Measurements from ENCODE around the gene BEND6. TPM values are rescaled to one million over a fixed set of nuclear protein-coding genes. Genes with fewer than 3 reads are reported as not detected.

BEND6 gene
- total and polyA plus RNA-seq, 4 donors, result under 0.01 to 0.14 (median 0.03) TPM; not detected in 1

DNA sequence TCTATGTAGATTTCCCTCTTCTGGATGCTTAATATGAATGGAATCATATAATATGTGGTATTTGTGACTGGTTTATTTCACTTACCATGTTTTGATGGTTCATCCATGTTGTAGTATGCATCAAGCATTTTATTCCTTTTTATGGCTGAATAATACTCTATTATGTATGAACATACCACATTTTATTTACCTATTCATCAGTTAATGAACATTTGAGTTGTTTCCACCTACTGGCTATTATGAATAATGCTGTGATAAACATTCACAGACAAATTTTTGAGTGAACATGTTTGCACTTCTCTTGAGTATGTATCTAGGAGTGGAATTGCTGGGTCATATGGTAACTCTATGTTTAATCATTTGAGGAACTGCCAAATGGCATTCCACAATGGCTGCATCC, 120.2 kb downstream of the BEND6 start (continued):
- TF ChIP-seq RXRA (IDR thresholded peaks at IDR 0.05) (no peak), RAD21 (IDR thresholded peaks at IDR 0.05) (no peak)

Small RNA genes within 50 kb of the gene (small RNA-seq; reads per million reads assigned to genes)
- not detected for gene FTH1P15
- not detected for gene RNU6-626P

Other genes starting within 250 kb of the BEND6 start
- gene KIAA1586, start 91.6 kb downstream of the BEND6 start, total RNA-seq, result 10 to 100 TPM in 1 of 2 donors, 1 to 10 TPM in 1; 5.3 to 25.0 TPM
- 1 to 10 TPM; 2.1 to 5.7 TPM for gene KIAA1586, start 91.6 kb downstream of the BEND6 start, polyA plus RNA-seq
- 100 to 1,000 TPM in 1 of 2 donors, 10 to 100 TPM in 1; 50.6 to 108 TPM for gene ZNF451, start 135.1 kb downstream of the BEND6 start, total RNA-seq
- gene ZNF451, start 135.1 kb downstream of the BEND6 start, polyA plus RNA-seq, result 10 to 100 TPM in 1 of 2 donors, 1 to 10 TPM in 1; 5.5 to 17.0 TPM
- gene BAG2, start 217.2 kb downstream of the BEND6 start, total RNA-seq, result 1 to 10 TPM; 3.6 to 4.9 TPM
- 1 to 10 TPM; 1.8 to 2.6 TPM for gene BAG2, start 217.2 kb downstream of the BEND6 start, polyA plus RNA-seq

Measured in liver (tissue), 6 donors.